ENCODE results near the gene RXRA. TPM values are rescaled to one million over a fixed set of nuclear protein-coding genes. Genes with fewer than 3 reads are reported as not detected.

RXRA gene
- total RNA-seq, 1 experiment from 2014 or later = 29.9 TPM

- H3K4me2 ChIP-seq (ENCODE audit: insufficient read depth, insufficient read length, low read length) = no peak overlapping the region
- H3K9ac ChIP-seq (ENCODE audit: extremely low read depth, insufficient read length, low read length) = no peak overlapping the region
- no peak overlapping the region for H2BK120ac ChIP-seq (ENCODE audit: low read depth, low read length, poor library complexity, severe bottlenecking)
- no peak for TF ChIP-seq CTCF (conservative IDR thresholded peaks at IDR 0.05)
- WGBS (ENCODE audit: extremely low coverage, insufficient read length, low lambda C conversion rate) = no CpG with 5 or more reads among the region's 17 CpGs
- peak overlapping the region in 2 of 3 experiments; percentile 44 to 55; a peak in 1 of 7 replicates for H3K27ac Mint-ChIP-seq
- H2BK15ac ChIP-seq (ENCODE audit: low read depth, low read length) = no peak overlapping the region
- H3K18ac ChIP-seq (ENCODE audit: insufficient read length, low read depth, low read length) = no peak overlapping the region
- H2BK20ac ChIP-seq (ENCODE audit: low read depth, low read length, poor library complexity, severe bottlenecking) = no peak overlapping the region
- H3K23ac ChIP-seq (ENCODE audit: insufficient read length, low read depth, low read length) = no peak overlapping the region
- H3T11ph ChIP-seq (ENCODE audit: low read length) = no peak overlapping the region
- no peak overlapping the region for H4K5ac ChIP-seq (ENCODE audit: insufficient read length, low read depth, low read length)
- no peaks in the 10 kb centered on the region for H3K4me1 ChIP-seq (ENCODE audit: insufficient read depth, low read length)
- no peak overlapping the region for H3K56ac ChIP-seq (ENCODE audit: insufficient read length, low read depth, low read length)
- no peak overlapping the region for H3K4ac ChIP-seq (ENCODE audit: low read depth, low read length)
- H3K9me3 Mint-ChIP-seq = no peaks in the 10 kb centered on the region
- H3K27ac ChIP-seq (ENCODE audit: insufficient read length, low read depth, low read length) = no peak overlapping the region
- H4K8ac ChIP-seq (replicated peaks; ENCODE audit: insufficient read length, low read depth, low read length) = no peak overlapping the region
- no peaks in the 10 kb centered on the region for H3K27me3 Mint-ChIP-seq (ENCODE audit: low read depth)
- no peak overlapping the region for H3K14ac ChIP-seq (ENCODE audit: insufficient read depth, low read length)
- H3K79me2 ChIP-seq (ENCODE audit: insufficient read depth, low read length) = no peaks in the 10 kb centered on the region; the same call in 1 of the 2 replicates
- no peak for DNase-seq
- H2BK5ac ChIP-seq (ENCODE audit: insufficient read length, low read length) = no peak overlapping the region
- H3K4me3 Mint-ChIP-seq = no peak overlapping the region
- H3K4me1 Mint-ChIP-seq = peaks cover 2 to 16% of the 10 kb centered on the region in 2 experiments; a peak in 3 of 4 replicates
- no peak overlapping the region for H2AFZ ChIP-seq (ENCODE audit: low read length)
- H4K91ac ChIP-seq (ENCODE audit: insufficient read length, low read depth, low read length) = no peak overlapping the region
- no peak overlapping the region for H2AK5ac ChIP-seq (ENCODE audit: insufficient read length, low read length)
- no peaks in the 10 kb centered on the region for H3K23me2 ChIP-seq (ENCODE audit: insufficient read length, low read depth, low read length, poor library complexity, severe bottlenecking)
- H3K27me3 ChIP-seq (ENCODE audit: insufficient read depth, low read length) = no peaks in the 10 kb centered on the region
- H4K20me1 ChIP-seq (ENCODE audit: control insufficient read depth, insufficient read depth, insufficient read length) = no peaks in the 10 kb centered on the region
- H3K9me3 ChIP-seq (ENCODE audit: control insufficient read depth, low read depth, low read length) = no peaks in the 10 kb centered on the region
- H3K79me1 ChIP-seq (ENCODE audit: insufficient read depth, low read depth, low read length, poor library complexity, severe bottlenecking) = no peaks in the 10 kb centered on the region
- H2BK12ac ChIP-seq (ENCODE audit: insufficient read length, low read depth, low read length) = no peak overlapping the region
- no peaks in the 10 kb centered on the region; a peak in 1 of 7 replicates for H3K36me3 Mint-ChIP-seq (ENCODE audit: insufficient read depth in 1 of 3, low read depth in 3 of 3)
Observed at GRCh38 chr9:134373953-134374300, 47.7 kb downstream of the RXRA start.
